ENCODE measurements around the gene SPATS2. TPM values are rescaled to one million over a fixed set of nuclear protein-coding genes. Genes with fewer than 3 reads are reported as not detected.

SPATS2 gene
- total RNA-seq, 2 experiments from 2014 or later: 9.2 to 10.8 TPM

- peak overlapping the region; percentile 96 for H3K27ac Mint-ChIP-seq
- ATAC-seq (peak; percentile 12), DNase-seq (no peak)
- no peak for TF ChIP-seq CTCF (IDR thresholded peaks at IDR 0.05)
- peaks cover 26% of the 10 kb centered on the region for H3K36me3 Mint-ChIP-seq (ENCODE audit: low read depth)
- POLR2A ChIA-PET: interaction anchor here (0.6 to 1.9 kb wide), 11 partner anchors 11 to 225 kb away, joined by 3 to 10 read pairs (median 4); partner anchors contain the start of genes PRPF40B and SPATS2
- CTCF ChIA-PET: interaction anchor here (1.0 to 2.4 kb wide), 8 partner anchors 13 to 221 kb away, joined by 3 to 11 read pairs (median 3); partner anchors contain the start of genes PRPF40B and SPATS2
- H3K4me1 Mint-ChIP-seq (ENCODE audit: low read depth): peaks cover 51% of the 10 kb centered on the region
- H3K4me3 Mint-ChIP-seq: peak overlapping the region; percentile 100
- no peaks in the 10 kb centered on the region for H3K27me3 Mint-ChIP-seq
- H3K9me3 Mint-ChIP-seq: no peaks in the 10 kb centered on the region
- intact Hi-C loops (cut with micrococcal nuclease): no loop called here
Observed at GRCh38 chr12:49567302-49567610, 200.0 kb downstream of the SPATS2 start.

DNA sequence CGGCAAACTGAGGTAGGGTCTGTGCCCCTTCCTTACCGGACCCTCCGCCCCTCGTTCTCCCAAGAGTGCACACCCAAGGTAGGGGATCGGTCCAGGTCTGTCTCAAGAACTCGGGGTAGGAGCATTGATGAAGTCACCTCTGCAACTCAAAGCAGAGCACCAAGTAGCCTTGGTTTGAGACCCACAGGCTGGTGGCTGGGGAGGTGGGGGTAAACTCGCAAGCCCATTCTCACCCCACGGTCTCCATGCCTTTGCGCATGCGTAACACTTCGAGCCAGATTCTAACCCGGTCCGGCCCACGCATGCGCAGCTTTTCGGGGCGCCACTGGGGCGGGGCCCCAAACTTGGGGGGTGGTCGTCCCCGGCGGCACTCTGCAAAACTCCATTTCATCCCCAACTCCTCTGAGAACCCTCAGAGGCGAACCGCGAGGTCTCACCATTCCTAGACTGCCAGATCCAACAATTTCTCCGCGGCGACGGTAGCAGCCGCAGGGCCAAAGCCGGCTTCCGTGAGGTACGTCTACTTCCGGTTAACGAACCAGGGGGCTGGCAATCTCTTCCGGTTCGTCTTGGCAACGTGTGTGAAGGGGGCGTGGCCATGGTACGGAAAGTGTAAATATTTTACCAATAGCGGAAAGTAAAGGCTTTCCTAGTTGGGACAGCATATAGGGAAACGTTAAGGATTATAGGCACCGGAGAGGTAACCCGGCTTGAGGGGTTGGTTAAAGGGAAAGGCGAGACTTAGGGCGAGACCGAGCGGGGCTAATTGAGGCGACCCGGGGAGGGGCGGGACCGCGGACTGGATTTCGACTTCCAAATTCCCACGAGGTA, 200.6 kb downstream of the SPATS2 start, which contains the start of gene MCRS1:
TSS of gene MCRS1 (minus strand) at position 532 of the 831 bp plus-strand sequence. CDS start 1,411 bp downstream, outside the sequence.
- ChIA-PET POLR2A (interaction anchor here (0.6 to 1.9 kb wide), 12 partner anchors 9 to 226 kb away, joined by 3 to 10 read pairs (median 4); partner anchors contain the start of genes PRPF40B and SPATS2), CTCF (interaction anchor here (1.0 to 2.4 kb wide), 9 partner anchors 12 to 222 kb away, joined by 3 to 11 read pairs (median 3); partner anchors contain the start of genes PRPF40B and SPATS2)
- no peak for TF ChIP-seq CTCF (IDR thresholded peaks at IDR 0.05)
- peak; percentile 92 for ATAC-seq
- Mint-ChIP-seq H3K27ac (peak within 1 kb of the TSS; percentile 96), H3K27me3 (no peaks in the 10 kb centered on the region), H3K4me1 (ENCODE audit: low read depth) (peaks cover 50% of the 10 kb centered on the region), H3K36me3 (ENCODE audit: low read depth) (peaks cover 21% of the 10 kb centered on the region), H3K4me3 (peak within 1 kb of the TSS; percentile 100), H3K9me3 (no peaks in the 10 kb centered on the region)
- DNase-seq: peak; percentile 93
- intact Hi-C loops (cut with micrococcal nuclease): no loop called here

DNA sequence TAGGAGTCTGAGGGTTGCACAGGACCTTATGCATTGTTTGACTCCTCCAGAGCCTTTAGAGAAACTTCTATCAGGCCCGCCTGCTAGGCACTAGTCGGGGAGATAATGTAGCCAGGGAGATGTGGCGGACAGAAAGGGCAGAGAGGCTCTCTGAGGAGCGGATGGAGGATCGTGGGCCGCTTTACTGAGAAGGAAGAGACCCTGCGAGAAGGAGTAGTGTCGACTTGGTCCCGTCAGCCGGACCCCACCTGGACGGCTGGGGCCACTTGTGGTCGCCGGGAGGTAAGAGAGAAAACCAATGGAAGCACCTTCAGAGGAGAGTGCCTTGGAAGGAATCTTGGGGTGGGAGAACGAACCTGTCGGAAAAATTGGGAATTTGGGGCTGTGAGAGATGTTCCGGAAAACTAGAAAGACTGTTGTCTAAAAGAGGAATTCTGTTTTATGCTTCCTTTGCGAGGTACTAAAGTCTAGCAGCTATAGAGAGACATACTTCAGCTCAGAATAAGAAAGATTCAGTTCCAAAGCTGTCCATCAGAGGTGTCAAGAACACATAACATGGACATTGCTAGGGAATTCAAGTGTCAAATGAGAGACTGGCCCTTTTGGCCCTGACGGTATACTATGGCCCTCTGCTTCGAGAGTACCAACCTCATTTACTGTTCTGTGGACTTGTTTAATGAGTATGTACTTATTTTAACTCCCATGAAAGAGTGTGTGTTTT, 201.3 kb downstream of the SPATS2 start:
- POLR2A ChIA-PET: interaction anchor here (1.0 kb wide), 1 partner anchor 8 kb away, joined by 3 read pairs; no protein-coding TSS in a partner anchor
- peaks cover 50% of the 10 kb centered on the region for H3K4me1 Mint-ChIP-seq (ENCODE audit: low read depth)
- H3K9me3 Mint-ChIP-seq: no peaks in the 10 kb centered on the region
- H3K27ac Mint-ChIP-seq: peak overlapping the region; percentile 96
- TF ChIP-seq CTCF (IDR thresholded peaks at IDR 0.05): no peak
- DNase-seq: no peak
- CTCF ChIA-PET: interaction anchor here (0.9 to 1.0 kb wide), 2 partner anchors 54 to 211 kb away, joined by 3 read pairs; no protein-coding TSS in a partner anchor
- peak overlapping the region; percentile 100 for H3K4me3 Mint-ChIP-seq
- peaks cover 17% of the 10 kb centered on the region for H3K36me3 Mint-ChIP-seq (ENCODE audit: low read depth)
- H3K27me3 Mint-ChIP-seq: no peaks in the 10 kb centered on the region
- intact Hi-C loops (cut with micrococcal nuclease): no loop called here
- ATAC-seq: peak; percentile 31

Other genes with a start within 250 kb of the SPATS2 start
- 1,000 to 10,000 TPM; 2,169 to 2,181 TPM for gene TUBA1B, start 236.1 kb upstream of the SPATS2 start, total RNA-seq
- gene TUBA1A, start 178.4 kb upstream of the SPATS2 start, total RNA-seq: 10 to 100 TPM; 70.6 to 71.2 TPM
- 100 to 1,000 TPM; 237 to 240 TPM for gene TUBA1C, start 102.4 kb upstream of the SPATS2 start, total RNA-seq
- not detected for gene PRPH, start 72.3 kb upstream of the SPATS2 start, total RNA-seq
- gene TROAP, start 44.2 kb upstream of the SPATS2 start, total RNA-seq: 10 to 100 TPM; 46.6 to 52.6 TPM
- gene C1QL4, start 30.3 kb upstream of the SPATS2 start, total RNA-seq: not detected
- under 1 TPM in 1 of 2 experiments, not detected in 1; 0.14 TPM for gene DNAJC22, start 20.6 kb upstream of the SPATS2 start, total RNA-seq
- gene KCNH3, start 171.6 kb downstream of the SPATS2 start, total RNA-seq: 1 to 10 TPM; 8.0 to 9.1 TPM
- 10 to 100 TPM; 57.1 to 61.1 TPM for gene MCRS1, start 200.7 kb downstream of the SPATS2 start, total RNA-seq
- gene FAM186B, start 238.2 kb downstream of the SPATS2 start, total RNA-seq: not detected